CD4-positive, alpha-beta T cell (primary cell): ENCODE measurements around the gene TACR1. TPM values are rescaled to one million over a fixed set of nuclear protein-coding genes. Genes with fewer than 3 reads are reported as not detected.
"Not testable (repeated sequence)": the region's sequence is repeated elsewhere in the genome, so short reads cannot be mapped to it uniquely, and the experiment has no call there.

ENCODE experiments used
- ATAC-seq: fragments of 200-7000 bp; cut with Tn5 transposase; one replicate; pipeline ENCODE4 v1.10.0; 2022; ENCODE audit warnings: mild to moderate bottlenecking; ENCODE audit not compliant: poor library complexity
- CTCF ChIA-PET: fragments of 350-600 bp; sonication (Branson Sonifier 250); formaldehyde crosslinking; loops from one replicate; lab custom pipeline; 2021; ENCODE audit warnings: antibody characterized with exemption, inconsistent platforms; lab: Charles Lee
- POLR2A ChIA-PET: fragments of 350-600 bp; sonication (Branson Sonifier 250); formaldehyde crosslinking; loops from one replicate; lab custom pipeline; 2021; ENCODE audit warnings: antibody characterized with exemption, inconsistent platforms; lab: Charles Lee
- DNase-seq, 14 experiments: peaks; one replicate each; pipeline ENCODE4 v3.0.0-alpha.2; 2013 to 2020; ENCODE audit warnings: mixed read lengths in 2 of 14
- H3K27ac ChIP-seq, 2 donors: one replicate each; pipeline versions ENCODE4 v1.5.1 to v1.7.0; 2013; ENCODE audit warnings: low read length in 2 of 2, low read depth in 1 of 2, mild to moderate bottlenecking in 1 of 2
- H3K27me3 ChIP-seq, 2 experiments: 1 replicate in 1 of 2; 2 replicates in 1 of 2; pipeline versions ENCODE4 v1.6.1 to v1.7.0; 2013; ENCODE audit warnings: low read length in 2 of 2, control low read depth in 1 of 2, mild to moderate bottlenecking in 1 of 2, moderate library complexity in 1 of 2; ENCODE audit not compliant: insufficient read depth in 2 of 2, control insufficient read depth in 1 of 2
- H3K36me3 ChIP-seq: one replicate; pipeline ENCODE4 v1.6.1; 2013; ENCODE audit warnings: low read length, control low read depth; ENCODE audit not compliant: insufficient read depth
- H3K4me1 ChIP-seq: one replicate; pipeline ENCODE4 v1.6.1; 2013; ENCODE audit warnings: low read length, control low read depth; ENCODE audit not compliant: insufficient read depth
- H3K4me3 ChIP-seq: one replicate; pipeline ENCODE4 v1.5.1; 2013; ENCODE audit warnings: mild to moderate bottlenecking, low read length, moderate library complexity
- H3K9me3 ChIP-seq, 2 experiments: 1 replicate in 1 of 2; 2 replicates in 1 of 2; pipeline versions ENCODE4 v1.6.1 to v1.7.0; 2013; ENCODE audit warnings: low read length in 2 of 2, mild to moderate bottlenecking in 2 of 2, control low read depth in 1 of 2, moderate library complexity in 1 of 2; ENCODE audit not compliant: control insufficient read depth in 1 of 2, insufficient read depth in 1 of 2
- H3K27ac Mint-ChIP-seq: one replicate; pipeline ENCODE4 v1.8.0; 2020; ENCODE audit warnings: mixed read lengths
- H3K27me3 Mint-ChIP-seq: one replicate; pipeline ENCODE4 v1.8.0; 2021; ENCODE audit warnings: mixed read lengths
- H3K36me3 Mint-ChIP-seq: one replicate; pipeline ENCODE4 v1.8.0; 2021; ENCODE audit warnings: low read depth, mixed read lengths
- H3K4me1 Mint-ChIP-seq: one replicate; pipeline ENCODE4 v1.8.0; 2021; ENCODE audit warnings: low read depth, mixed read lengths
- H3K4me3 Mint-ChIP-seq: one replicate; pipeline ENCODE4 v1.8.0; 2020; ENCODE audit warnings: mild to moderate bottlenecking, mixed read lengths
- H3K9me3 Mint-ChIP-seq: one replicate; pipeline ENCODE4 v1.8.0; 2020; ENCODE audit warnings: mixed read lengths
- intact Hi-C, 2 experiments: fragments of 100-400 bp; cut with DNase I in 1 of 2; cut with micrococcal nuclease in 1 of 2; formaldehyde crosslinking; loops; one replicate each; pipeline versions ENCODE4 v1.15.1 to v1.9.0; 2023 to 2025; cut with DNase I, micrococcal nuclease
- total RNA-seq, 174 experiments: library from RNA in 2 of 174; stranded (reverse) in 2 of 174; gene quantifications; one replicate each; pipeline ENCODE4 v1.2.3 and lab custom pipeline; 2021 to 2026
- TF ChIP-seq, protein P1 (sequence below): fragments of 200-600 bp; IDR thresholded peaks from one replicate; pipeline ENCODE4 v1.8.0; 2022; ENCODE audit warnings: antibody characterized with exemption, mild to moderate bottlenecking

Gene TACR1
- total RNA-seq, 2 experiments from 2014 or later = 0.14 TPM; not detected in 1

DNA sequence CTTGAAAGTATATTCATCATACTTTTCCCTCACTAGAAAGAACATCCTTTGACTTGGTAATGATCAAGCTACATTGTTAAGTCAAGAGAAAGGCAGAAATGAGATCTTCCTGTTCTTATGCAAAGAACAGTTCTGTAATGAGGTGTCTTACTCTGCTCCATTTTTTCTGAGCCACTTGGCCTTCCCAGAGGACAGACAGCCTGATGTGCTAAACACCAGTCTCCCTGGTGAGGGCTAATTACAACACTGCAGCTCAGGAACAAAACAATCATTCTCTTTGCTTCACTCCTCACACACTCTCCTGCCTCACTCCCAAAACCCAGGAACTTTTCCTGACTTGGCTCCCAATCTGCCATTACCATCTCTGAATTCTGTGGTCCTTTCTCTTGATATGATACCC lies 25.6 kb downstream of the TACR1 start:
- Mint-ChIP-seq H3K4me1 (no peaks in the 10 kb centered on the region), H3K36me3 (no peaks in the 10 kb centered on the region), H3K27ac (no peak overlapping the region), H3K4me3 (no peak overlapping the region), H3K27me3 (no peaks in the 10 kb centered on the region), H3K9me3 (no peaks in the 10 kb centered on the region)
- H3K27ac ChIP-seq = no peak overlapping the region
- H3K4me3 ChIP-seq = no peak overlapping the region
- CTCF ChIA-PET = interaction anchor here (1.0 kb wide), 1 partner anchor 16 kb away, joined by 3 read pairs; no protein-coding TSS in a partner anchor
- intact Hi-C loops = no loop called here
- no peaks in the 10 kb centered on the region for H3K4me1 ChIP-seq
- H3K27me3 ChIP-seq = no peaks in the 10 kb centered on the region
- no peaks in the 10 kb centered on the region for H3K36me3 ChIP-seq
- H3K9me3 ChIP-seq = no peaks in the 10 kb centered on the region
- no peak for DNase-seq
- no peak for ATAC-seq
- TF ChIP-seq, protein P1, sequence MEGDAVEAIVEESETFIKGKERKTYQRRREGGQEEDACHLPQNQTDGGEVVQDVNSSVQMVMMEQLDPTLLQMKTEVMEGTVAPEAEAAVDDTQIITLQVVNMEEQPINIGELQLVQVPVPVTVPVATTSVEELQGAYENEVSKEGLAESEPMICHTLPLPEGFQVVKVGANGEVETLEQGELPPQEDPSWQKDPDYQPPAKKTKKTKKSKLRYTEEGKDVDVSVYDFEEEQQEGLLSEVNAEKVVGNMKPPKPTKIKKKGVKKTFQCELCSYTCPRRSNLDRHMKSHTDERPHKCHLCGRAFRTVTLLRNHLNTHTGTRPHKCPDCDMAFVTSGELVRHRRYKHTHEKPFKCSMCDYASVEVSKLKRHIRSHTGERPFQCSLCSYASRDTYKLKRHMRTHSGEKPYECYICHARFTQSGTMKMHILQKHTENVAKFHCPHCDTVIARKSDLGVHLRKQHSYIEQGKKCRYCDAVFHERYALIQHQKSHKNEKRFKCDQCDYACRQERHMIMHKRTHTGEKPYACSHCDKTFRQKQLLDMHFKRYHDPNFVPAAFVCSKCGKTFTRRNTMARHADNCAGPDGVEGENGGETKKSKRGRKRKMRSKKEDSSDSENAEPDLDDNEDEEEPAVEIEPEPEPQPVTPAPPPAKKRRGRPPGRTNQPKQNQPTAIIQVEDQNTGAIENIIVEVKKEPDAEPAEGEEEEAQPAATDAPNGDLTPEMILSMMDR = no peak
- POLR2A ChIA-PET = no interaction called here

- DNase-seq, intact Hi-C loops, ATAC-seq, H3K4me3 Mint-ChIP-seq, H3K4me1 ChIP-seq, H3K4me3 ChIP-seq, H3K27ac ChIP-seq, H3K27ac Mint-ChIP-seq, H3K4me1 Mint-ChIP-seq, H3K36me3 Mint-ChIP-seq, H3K9me3 ChIP-seq, H3K27me3 ChIP-seq, H3K9me3 Mint-ChIP-seq, H3K36me3 ChIP-seq, CTCF ChIA-PET, POLR2A ChIA-PET, H3K27me3 Mint-ChIP-seq: not testable (repeated sequence)
Measured at GRCh38 chr2:75171423-75171822, 27.9 kb downstream of the TACR1 start.

GRCh38 chr2:75170889-75171288 lies 28.4 kb downstream of the TACR1 start:
- Histone ChIP-seq H3K27me3 (no peaks in the 10 kb centered on the region), H3K4me1 (no peaks in the 10 kb centered on the region), H3K4me3 (no peak overlapping the region), H3K9me3 (no peaks in the 10 kb centered on the region), H3K27ac (no peak overlapping the region), H3K36me3 (no peaks in the 10 kb centered on the region)
- no peaks in the 10 kb centered on the region for H3K9me3 Mint-ChIP-seq
- DNase-seq = no peak
- H3K27me3 Mint-ChIP-seq = no peaks in the 10 kb centered on the region
- no peak overlapping the region for H3K4me3 Mint-ChIP-seq
- TF ChIP-seq, protein P1 = no peak
- ChIA-PET POLR2A (no interaction called here), CTCF (no interaction called here)
- no peak overlapping the region for H3K27ac Mint-ChIP-seq
- H3K4me1 Mint-ChIP-seq = no peaks in the 10 kb centered on the region
- no peaks in the 10 kb centered on the region for H3K36me3 Mint-ChIP-seq
- intact Hi-C loops = no loop called here
- ATAC-seq = no peak

DNA sequence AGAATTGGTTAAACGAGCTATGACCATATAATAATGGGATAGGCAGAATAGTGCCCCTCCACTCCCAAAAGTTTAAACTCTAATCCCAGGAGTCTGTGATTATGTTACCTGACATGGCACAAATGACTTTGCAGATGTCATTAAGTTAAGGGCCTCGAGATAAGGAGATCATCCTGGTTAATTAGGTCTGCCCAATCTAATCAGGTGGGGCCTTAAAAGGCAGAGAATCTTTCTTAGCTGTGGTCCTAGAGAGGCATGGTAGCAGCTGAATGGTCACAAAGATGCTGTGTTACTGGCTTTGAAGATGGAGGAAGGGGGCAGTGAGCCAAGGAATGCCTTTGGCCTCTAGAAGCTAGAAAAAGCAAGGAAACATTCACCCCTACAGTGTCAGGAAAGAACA lies 31.1 kb downstream of the TACR1 start:
- Mint-ChIP-seq H3K36me3 (no peaks in the 10 kb centered on the region), H3K4me1 (no peaks in the 10 kb centered on the region), H3K9me3 (no peaks in the 10 kb centered on the region), H3K27ac (no peak overlapping the region), H3K27me3 (no peaks in the 10 kb centered on the region), H3K4me3 (no peak overlapping the region)
- TF ChIP-seq, protein P1 = no peak
- H3K9me3 ChIP-seq = no peaks in the 10 kb centered on the region
- intact Hi-C loops = no loop called here
- no peak overlapping the region for H3K4me3 ChIP-seq
- CTCF ChIA-PET = interaction anchor here (1.1 kb wide), 1 partner anchor 14 kb away, joined by 3 read pairs; no protein-coding TSS in a partner anchor
- POLR2A ChIA-PET = no interaction called here
- DNase-seq = no peak
- no peaks in the 10 kb centered on the region for H3K27me3 ChIP-seq
- no peak overlapping the region for H3K27ac ChIP-seq
- H3K36me3 ChIP-seq = no peaks in the 10 kb centered on the region
- no peaks in the 10 kb centered on the region for H3K4me1 ChIP-seq
- ATAC-seq = no peak
